Measurements from ENCODE around the gene PZP. TPM values are rescaled to one million over a fixed set of nuclear protein-coding genes. Genes with fewer than 3 reads are reported as not detected.

Gene PZP
- total and polyA plus RNA-seq, 2 of the 8 experiments (the other 6 are each of a cell fraction or from before 2014, with no cell fraction given) = 0.08 TPM; not detected in 1

DNA sequence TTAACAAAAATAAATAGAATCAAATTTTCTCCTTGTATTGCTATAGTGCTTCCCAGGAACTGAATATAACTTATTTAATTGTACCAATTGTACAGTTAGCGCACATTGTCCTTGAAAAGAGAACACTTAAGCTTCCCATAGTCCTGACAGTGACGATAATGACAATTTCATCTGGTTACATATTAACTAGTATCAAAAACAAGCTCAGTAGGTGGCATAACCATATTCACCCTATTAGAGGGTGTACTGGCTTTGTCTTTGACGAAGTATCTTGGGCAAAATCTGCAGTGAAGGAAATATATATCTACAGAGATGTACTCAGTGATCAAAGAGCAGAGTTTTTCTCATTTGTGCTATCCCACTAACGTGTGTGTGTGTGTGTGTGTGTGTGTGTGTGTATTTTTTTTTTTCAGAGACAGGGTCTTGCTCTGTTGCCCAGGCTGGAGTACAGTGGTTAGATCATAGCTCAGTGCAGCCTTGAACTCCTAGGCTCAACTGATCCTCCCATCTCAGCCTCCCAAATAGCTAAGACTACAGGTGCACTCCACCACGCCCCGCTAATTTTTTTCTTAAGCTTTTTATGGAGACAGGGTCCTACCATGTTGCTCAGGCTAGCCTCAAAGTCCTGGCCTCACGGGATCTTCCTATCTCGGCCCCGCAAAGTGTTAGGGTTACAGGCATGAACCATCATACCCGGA is 87.6 kb downstream of the PZP start:
- H3K27me3 ChIP-seq (replicated peaks in 1 of 4; ENCODE audit: control insufficient read depth in 3 of 4, extremely low read depth in 1 of 4, insufficient read depth in 3 of 4, low read length in 3 of 4) = no peaks in the 10 kb centered on the region
- ChIA-PET POLR2A (ENCODE audit: partially characterized antibody) (no interaction called here), CTCF (ENCODE audit: partially characterized antibody) (interaction anchor here (1.3 kb wide), 1 partner anchor 18 kb away, joined by 3 read pairs; no protein-coding TSS in a partner anchor)
- H3K18ac ChIP-seq (ENCODE audit: extremely low read depth, low read length) = no peak overlapping the region
- H3K23ac ChIP-seq (ENCODE audit: insufficient read length) = no peak overlapping the region
- H2BK15ac ChIP-seq (ENCODE audit: low read length) = no peak overlapping the region
- H2BK20ac ChIP-seq (ENCODE audit: low read length) = no peak overlapping the region
- no peak overlapping the region for H3K14ac ChIP-seq (ENCODE audit: insufficient read length)
- no peak overlapping the region for H4K8ac ChIP-seq (ENCODE audit: extremely low read depth, insufficient read depth, low read length)
- H3K79me1 ChIP-seq (ENCODE audit: low read depth, low read length) = no peaks in the 10 kb centered on the region
- no peak overlapping the region for H2BK120ac ChIP-seq (replicated peaks; ENCODE audit: low read depth, low read length)
- no peaks in the 10 kb centered on the region; the same call in 1 of the 2 replicates for H3K23me2 ChIP-seq (ENCODE audit: low read depth, low read length)
- H3K79me2 ChIP-seq (ENCODE audit: control insufficient read depth in 1 of 2, insufficient read depth in 2 of 2, low read length in 2 of 2) = no peaks in the 10 kb centered on the region
- H2AFZ ChIP-seq (ENCODE audit: low read length) = no peak overlapping the region
- no peak overlapping the region for H3K56ac ChIP-seq (replicated peaks; ENCODE audit: insufficient read length, low read depth, low read length)
- no peak overlapping the region for H3K4me3 ChIP-seq (ENCODE audit: extremely low read depth in 1 of 4, insufficient read depth in 2 of 4, low read depth in 3 of 4, low read length in 4 of 4)
- no peaks in the 10 kb centered on the region for H4K20me1 ChIP-seq (replicated peaks in 1 of 2; ENCODE audit: control insufficient read depth in 1 of 2, insufficient read depth in 2 of 2, low read length in 2 of 2)
- no peak overlapping the region for H2BK12ac ChIP-seq (ENCODE audit: low read depth, low read length)
- FAIRE-seq (no peak), DNase-seq (ENCODE audit: low read depth in 1 of 2, low spot score in 2 of 2) (no peak)
- H3K9me3 ChIP-seq (ENCODE audit: insufficient read depth in 2 of 2, low read depth in 1 of 2, low read length in 1 of 2) = peaks cover 0 to 4% of the 10 kb centered on the region in 2 experiments; a peak in 1 of 4 replicates
- H2AK5ac ChIP-seq (ENCODE audit: low read depth, low read length) = no peak overlapping the region
- no peak overlapping the region for H4K91ac ChIP-seq (replicated peaks; ENCODE audit: insufficient read length, low read length)
- no peak overlapping the region for H3K4ac ChIP-seq (replicated peaks; ENCODE audit: insufficient read length, low read depth, low read length)
- no peak overlapping the region for H3K9ac ChIP-seq (replicated peaks in 1 of 4; ENCODE audit: extremely low read depth in 1 of 4, low read depth in 3 of 4, low read length in 3 of 4)
- H4K5ac ChIP-seq (ENCODE audit: insufficient read length, low read depth, low read length) = no peak overlapping the region
- no peaks in the 10 kb centered on the region; a peak in 1 of 7 replicates for H3K4me1 ChIP-seq (replicated peaks in 1 of 4; ENCODE audit: control insufficient read depth in 3 of 4, insufficient read depth in 4 of 4, low read length in 3 of 4)
- no peak overlapping the region for H2BK5ac ChIP-seq (ENCODE audit: low read depth, low read length)
- WGBS, 2 experiments (ENCODE audit: extremely low coverage in 1 of 2, insufficient coverage in 1 of 2, insufficient read length in 1 of 2, insufficient replicate concordance in 2 of 2, low coverage in 1 of 2, low lambda C conversion rate in 2 of 2, missing lambda C conversion rate in 1 of 2) = 85% methylated on average over 10 of the region's 10 CpGs; no CpG with 5 or more reads in 1 of the 2 experiments
- H3K27ac ChIP-seq (ENCODE audit: low read depth, low read length) = no peak overlapping the region
- H3K36me3 ChIP-seq (ENCODE audit: control insufficient read depth in 2 of 4, insufficient read depth in 4 of 4, low read length in 3 of 4) = no peaks in the 10 kb centered on the region
- no peak overlapping the region for H3K4me2 ChIP-seq (ENCODE audit: insufficient read depth in 1 of 2, low read depth in 2 of 2, low read length in 2 of 2)
- TF ChIP-seq, protein P1, sequence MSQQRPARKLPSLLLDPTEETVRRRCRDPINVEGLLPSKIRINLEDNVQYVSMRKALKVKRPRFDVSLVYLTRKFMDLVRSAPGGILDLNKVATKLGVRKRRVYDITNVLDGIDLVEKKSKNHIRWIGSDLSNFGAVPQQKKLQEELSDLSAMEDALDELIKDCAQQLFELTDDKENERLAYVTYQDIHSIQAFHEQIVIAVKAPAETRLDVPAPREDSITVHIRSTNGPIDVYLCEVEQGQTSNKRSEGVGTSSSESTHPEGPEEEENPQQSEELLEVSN (IDR thresholded peaks at IDR 0.05) = no peak
